Endothelial cell of umbilical vein (primary cell): Measurements from ENCODE around the gene DCTD.

ENCODE experiments used
- EZH2 ChIP-seq: IDR thresholded peaks from 2 replicates; pipeline ENCODE4 v1.6.1; 2012; ENCODE audit warnings: borderline replicate concordance, low read depth, mild to moderate bottlenecking, moderate library complexity, low read length, inconsistent platforms; ENCODE audit not compliant: severe bottlenecking
- FOS ChIP-seq: IDR thresholded peaks from 2 replicates; pipeline ENCODE4 v1.6.1; 2011; ENCODE audit warnings: mild to moderate bottlenecking, low read length, moderate library complexity, borderline replicate concordance; ENCODE audit not compliant: insufficient read depth
- GATA2 ChIP-seq: IDR thresholded peaks from 2 replicates; pipeline ENCODE4 v1.7.0; 2011; ENCODE audit warnings: low read depth, mild to moderate bottlenecking, moderate library complexity, mixed read lengths, low read length; ENCODE audit not compliant: insufficient read length, insufficient read depth
- JUN ChIP-seq: IDR thresholded peaks from 2 replicates; pipeline ENCODE4 v1.6.1; 2011; ENCODE audit warnings: borderline replicate concordance, low read depth; ENCODE audit not compliant: insufficient read length, insufficient read depth
- MAX ChIP-seq: IDR thresholded peaks from 2 replicates; pipeline ENCODE4 v1.6.1; 2011; ENCODE audit not compliant: insufficient read depth, insufficient read length
- MYC ChIP-seq: IDR thresholded peaks from one replicate; pipeline ENCODE4 v1.6.1; 2011; ENCODE audit warnings: mild to moderate bottlenecking, low read depth, low read length
- POLR2A ChIP-seq: IDR thresholded peaks from 2 replicates; pipeline ENCODE4 v1.6.1; 2012; ENCODE audit warnings: low read depth, mild to moderate bottlenecking, control low read depth, low read length
- POLR2AphosphoS5 ChIP-seq: IDR thresholded peaks from 2 replicates; pipeline ENCODE4 v1.6.1; 2012; ENCODE audit warnings: low read depth, mild to moderate bottlenecking, control low read depth, low read length, moderate library complexity; ENCODE audit not compliant: insufficient read depth
- TF ChIP-seq, protein P1 (sequence below), 2 donors: IDR thresholded peaks; 1 replicate in 1 of 2; 2 replicates in 1 of 2; pipeline ENCODE4 v1.5.1; 2011; ENCODE audit warnings: low read length in 2 of 2, mild to moderate bottlenecking in 2 of 2, moderate library complexity in 2 of 2, control low read depth in 1 of 2, inconsistent platforms in 1 of 2, low read depth in 1 of 2; ENCODE audit not compliant: insufficient read depth in 1 of 2; ENCODE audit errors: extremely low read depth in 1 of 2

DNA sequence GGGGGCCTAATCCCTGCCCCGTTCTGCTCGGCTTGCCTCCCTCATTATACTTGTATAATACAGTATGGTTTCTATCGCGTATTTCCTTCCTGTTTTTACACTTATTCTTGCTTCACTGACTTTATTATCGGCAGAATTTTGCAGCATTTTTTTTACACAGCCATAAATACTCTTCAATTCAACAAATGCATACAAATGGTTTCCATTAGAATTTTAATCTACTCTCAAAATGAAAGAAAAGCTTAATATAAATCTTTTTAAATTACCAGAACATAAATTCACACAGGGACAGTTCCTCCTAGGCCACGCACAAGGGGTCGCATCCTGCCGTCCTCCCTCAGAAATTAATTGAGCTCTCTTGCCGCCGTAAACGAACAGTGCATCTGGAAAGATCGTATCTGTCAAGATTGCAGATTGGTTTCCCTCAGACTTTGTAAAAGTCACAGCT lies 42.9 kb downstream of the DCTD start:
- TF ChIP-seq, protein P1, sequence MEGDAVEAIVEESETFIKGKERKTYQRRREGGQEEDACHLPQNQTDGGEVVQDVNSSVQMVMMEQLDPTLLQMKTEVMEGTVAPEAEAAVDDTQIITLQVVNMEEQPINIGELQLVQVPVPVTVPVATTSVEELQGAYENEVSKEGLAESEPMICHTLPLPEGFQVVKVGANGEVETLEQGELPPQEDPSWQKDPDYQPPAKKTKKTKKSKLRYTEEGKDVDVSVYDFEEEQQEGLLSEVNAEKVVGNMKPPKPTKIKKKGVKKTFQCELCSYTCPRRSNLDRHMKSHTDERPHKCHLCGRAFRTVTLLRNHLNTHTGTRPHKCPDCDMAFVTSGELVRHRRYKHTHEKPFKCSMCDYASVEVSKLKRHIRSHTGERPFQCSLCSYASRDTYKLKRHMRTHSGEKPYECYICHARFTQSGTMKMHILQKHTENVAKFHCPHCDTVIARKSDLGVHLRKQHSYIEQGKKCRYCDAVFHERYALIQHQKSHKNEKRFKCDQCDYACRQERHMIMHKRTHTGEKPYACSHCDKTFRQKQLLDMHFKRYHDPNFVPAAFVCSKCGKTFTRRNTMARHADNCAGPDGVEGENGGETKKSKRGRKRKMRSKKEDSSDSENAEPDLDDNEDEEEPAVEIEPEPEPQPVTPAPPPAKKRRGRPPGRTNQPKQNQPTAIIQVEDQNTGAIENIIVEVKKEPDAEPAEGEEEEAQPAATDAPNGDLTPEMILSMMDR (IDR thresholded peaks at IDR 0.05; ENCODE audit: extremely low read depth in 1 of 2, insufficient read depth in 1 of 2, low read depth in 1 of 2, low read length in 2 of 2), result no peak
- TF ChIP-seq FOS (no peak), POLR2AphosphoS5 (no peak), GATA2 (no peak), POLR2A (no peak), EZH2 (no peak), MAX (no peak), MYC (no peak), JUN (no peak)
